WTC11 (cell line): ENCODE measurements around the gene GABBR1.

Source experiments
- CTCF ChIP-seq: fragments of 200-600 bp; IDR thresholded peaks from 2 replicates; pipeline ENCODE4 v1.8.0; 2022; ENCODE audit warnings: antibody characterized with exemption
- E2F4 ChIP-seq: sonication (generic); formaldehyde crosslinking; IDR thresholded peaks from 2 replicates; pipeline ENCODE4 v1.8.1; 2022; ENCODE audit warnings: low read depth, mild to moderate bottlenecking, moderate library complexity, missing genetic modification reagents, borderline replicate concordance
- FOXP1 ChIP-seq: sonication (generic); formaldehyde crosslinking; IDR thresholded peaks from 2 replicates; pipeline ENCODE4 v1.8.0; 2022; ENCODE audit warnings: missing genetic modification reagents, mild to moderate bottlenecking, moderate library complexity, borderline replicate concordance
- MLX ChIP-seq: sonication (generic); formaldehyde crosslinking; IDR thresholded peaks from 2 replicates; pipeline ENCODE4 v1.8.1; 2023; ENCODE audit warnings: mild to moderate bottlenecking, missing genetic modification reagents, moderate library complexity
- NR1H2 ChIP-seq: sonication (generic); formaldehyde crosslinking; IDR thresholded peaks from 2 replicates; pipeline ENCODE4 v1.9.0; 2021; ENCODE audit warnings: mild to moderate bottlenecking, moderate library complexity, missing genetic modification reagents
- TP53 ChIP-seq: sonication (generic); formaldehyde crosslinking; IDR thresholded peaks from 2 replicates; pipeline ENCODE4 v1.8.1; 2023; ENCODE audit warnings: mild to moderate bottlenecking, missing genetic modification reagents
- ZNF416 ChIP-seq: fragments of 250-450 bp; sonication (Bioruptor Pico); IDR thresholded peaks from 2 replicates; pipeline ENCODE4 v1.9.0; 2021; ENCODE audit warnings: mild to moderate bottlenecking, inconsistent platforms
- ZSCAN18 ChIP-seq: fragments of 250-450 bp; sonication (Bioruptor Pico); IDR thresholded peaks from 2 replicates; pipeline ENCODE4 v2.1.2; 2022; ENCODE audit warnings: mild to moderate bottlenecking, moderate library complexity

- TF ChIP-seq TP53 (CRISPR knock-in tag) (no peak), CTCF (no peak), E2F4 (CRISPR knock-in tag) (no peak), ZSCAN18 (CRISPR knock-in tag) (no peak), NR1H2 (CRISPR knock-in tag) (no peak), MLX (CRISPR knock-in tag) (no peak), ZNF416 (no peak), FOXP1 (CRISPR knock-in tag) (no peak)
Observed at GRCh38 chr6:29577544-29577943, 55.4 kb downstream of the GABBR1 start.
